Activated naive CD4-positive, alpha-beta T cell treated with anti-CD3 and anti-CD28 coated beads for 36 hours (primary cell): Measurements from ENCODE around the gene TMEM201. TPM values are rescaled to one million over a fixed set of nuclear protein-coding genes. Genes with fewer than 3 reads are reported as not detected.
"Not testable (repeated sequence)": the region's sequence is repeated elsewhere in the genome, so short reads cannot be mapped to it uniquely, and the experiment has no call there.

Source experiments
- CTCF ChIA-PET: fragments of 350-600 bp; sonication (Branson Sonifier 250); formaldehyde crosslinking; loops from one replicate; lab custom pipeline; 2021; ENCODE audit warnings: antibody characterized with exemption; lab: Charles Lee
- DNase-seq: peaks from one replicate; pipeline ENCODE4 v3.0.0-alpha.2; 2020
- H3K27ac Mint-ChIP-seq: one replicate; pipeline ENCODE4 v1.8.0; 2021; ENCODE audit warnings: mild to moderate bottlenecking, mixed read lengths
- H3K27me3 Mint-ChIP-seq: one replicate; pipeline ENCODE4 v1.8.0; 2021; ENCODE audit warnings: low read depth, mixed read lengths
- H3K36me3 Mint-ChIP-seq: one replicate; pipeline ENCODE4 v1.8.0; 2021; ENCODE audit warnings: low read depth, mixed read lengths
- H3K4me1 Mint-ChIP-seq: one replicate; pipeline ENCODE4 v1.8.0; 2021; ENCODE audit warnings: low read depth, mixed read lengths
- H3K4me3 Mint-ChIP-seq: one replicate; pipeline ENCODE4 v1.8.0; 2021; ENCODE audit warnings: mild to moderate bottlenecking, moderate library complexity, mixed read lengths
- H3K9me3 Mint-ChIP-seq: one replicate; pipeline ENCODE4 v1.8.0; 2021; ENCODE audit warnings: mixed read lengths
- intact Hi-C: fragments of 100-400 bp; cut with micrococcal nuclease; formaldehyde crosslinking; loops from one replicate; pipeline ENCODE4 v1.15.1; 2023
- total RNA-seq, 2 experiments: library from RNA; stranded (reverse); gene quantifications; one replicate each; pipeline ENCODE4 v1.2.3, GENCODE V29; 2021

Gene TMEM201
- total RNA-seq, 2 experiments from 2014 or later = 9.1 to 9.8 TPM

DNA sequence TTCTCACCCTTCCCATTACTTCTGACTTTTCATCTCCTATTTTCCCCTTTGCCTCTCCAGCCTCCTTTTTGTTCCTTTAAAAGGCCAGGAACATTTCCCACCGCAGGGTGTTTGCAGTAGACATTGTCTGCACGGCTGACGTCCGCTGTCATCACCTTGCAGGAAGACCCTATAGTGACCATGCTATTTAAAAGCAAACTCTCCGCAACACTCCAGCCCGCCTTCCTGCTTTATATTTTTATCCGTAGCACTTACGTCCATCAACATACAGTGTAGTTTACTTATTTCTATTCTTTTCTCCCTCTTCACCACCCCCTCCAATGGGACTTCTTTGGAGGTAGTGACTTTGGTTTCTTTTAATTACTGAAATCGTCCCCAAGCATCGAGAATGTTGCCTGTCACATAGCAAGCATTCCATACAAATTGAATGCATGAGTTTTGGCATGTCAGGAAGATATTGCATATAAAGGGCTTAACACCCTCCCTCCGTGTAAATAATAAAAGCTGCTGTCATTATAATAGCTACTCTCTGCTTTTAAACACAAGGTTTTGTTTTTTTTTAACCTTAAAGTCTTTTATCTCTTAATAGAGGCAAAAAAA, 29.7 kb upstream of the TMEM201 start:
- Mint-ChIP-seq H3K36me3 (peaks cover 19% of the 10 kb centered on the region), H3K4me1 (peaks cover 29% of the 10 kb centered on the region), H3K9me3 (no peaks in the 10 kb centered on the region), H3K27me3 (no peaks in the 10 kb centered on the region), H3K27ac (no peak overlapping the region), H3K4me3 (no peak overlapping the region)
- intact Hi-C loops = no loop called here
- no peak for DNase-seq
- CTCF ChIA-PET = interaction anchor here (1.1 kb wide), 2 partner anchors 29 to 63 kb away, joined by 3 to 4 read pairs; no protein-coding TSS in a partner anchor

DNA sequence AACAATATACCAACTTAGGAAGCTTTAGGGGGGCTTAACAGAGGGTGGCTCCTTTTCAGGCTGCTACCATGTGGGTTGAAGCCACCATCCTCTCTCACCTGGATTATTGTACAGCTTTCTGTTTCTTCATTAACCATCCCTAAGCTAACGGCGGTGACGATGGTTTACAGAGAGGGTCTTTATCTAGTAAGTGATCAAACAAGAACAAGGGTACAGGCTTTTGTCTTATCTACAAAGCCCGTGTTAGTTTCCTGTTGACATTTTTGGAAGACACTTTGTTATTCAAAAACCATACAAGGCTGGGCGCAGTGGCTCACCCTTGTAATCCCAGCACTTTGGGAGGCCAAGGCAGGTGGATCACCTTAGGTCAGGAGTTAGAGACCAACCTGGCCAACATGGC, 29.0 kb upstream of the TMEM201 start:
- CTCF ChIA-PET = interaction anchor here (1.1 kb wide), 2 partner anchors 28 to 64 kb away, joined by 3 to 4 read pairs; no protein-coding TSS in a partner anchor
- peaks cover 29% of the 10 kb centered on the region for H3K4me1 Mint-ChIP-seq

DNA sequence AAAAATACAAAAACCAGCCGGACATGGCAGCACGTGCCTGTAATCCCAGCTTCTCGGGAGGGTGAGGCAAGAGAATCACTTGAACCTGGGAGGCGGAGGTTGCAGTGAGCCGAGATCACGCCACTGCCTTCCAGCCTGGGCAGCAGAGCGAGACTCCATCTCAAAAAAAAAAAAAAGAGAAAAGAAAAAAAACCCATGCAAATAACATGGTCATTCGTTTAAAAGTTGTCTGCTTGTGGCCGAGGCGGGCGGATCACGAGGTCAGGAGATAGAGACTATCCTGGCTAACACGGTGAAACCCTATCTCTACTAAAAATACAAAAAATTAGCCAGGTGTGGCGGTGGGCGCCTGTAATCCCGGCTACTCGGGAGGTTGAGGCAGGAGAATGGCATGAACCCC, 28.6 kb upstream of the TMEM201 start:
- H3K27ac Mint-ChIP-seq, H3K4me3 Mint-ChIP-seq, H3K9me3 Mint-ChIP-seq, H3K27me3 Mint-ChIP-seq, DNase-seq, intact Hi-C loops: not testable (repeated sequence)
- Mint-ChIP-seq H3K36me3 (peaks cover 19% of the 10 kb centered on the region), H3K4me1 (peaks cover 29% of the 10 kb centered on the region)
- CTCF ChIA-PET = interaction anchor here (1.1 kb wide), 1 partner anchor 28 kb away, joined by 4 read pairs; no protein-coding TSS in a partner anchor

More for the DNA sequence above, 29.0 kb upstream of the TMEM201 start:
- no peak overlapping the region for H3K27ac Mint-ChIP-seq
- H3K9me3 Mint-ChIP-seq = no peaks in the 10 kb centered on the region
- H3K36me3 Mint-ChIP-seq = peaks cover 19% of the 10 kb centered on the region
- no peak for DNase-seq
- H3K27me3 Mint-ChIP-seq = no peaks in the 10 kb centered on the region
- intact Hi-C loops = no loop called here
- H3K4me3 Mint-ChIP-seq = no peak overlapping the region

DNA sequence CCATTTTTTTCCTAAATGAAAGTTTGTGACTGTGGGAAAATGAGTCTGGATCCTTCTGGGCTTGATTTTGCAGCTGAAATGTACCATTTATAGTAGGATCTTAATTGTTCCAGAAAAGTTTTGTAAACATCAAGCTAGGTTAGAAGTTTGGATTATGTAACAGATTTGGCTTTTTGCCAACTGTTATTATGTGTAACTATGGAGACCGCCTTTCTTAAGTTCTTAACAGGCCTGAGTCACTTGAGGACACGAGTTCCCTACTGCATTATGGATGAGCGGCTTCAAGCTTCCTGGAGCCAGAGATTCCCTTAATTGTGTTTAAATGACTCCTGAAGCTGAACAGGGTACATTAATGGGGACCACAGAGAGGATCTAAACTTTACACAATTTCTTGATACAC, 27.3 kb upstream of the TMEM201 start:
- H3K36me3 Mint-ChIP-seq = peaks cover 7% of the 10 kb centered on the region
- no peaks in the 10 kb centered on the region for H3K9me3 Mint-ChIP-seq
- H3K27ac Mint-ChIP-seq = no peak overlapping the region
- no peak overlapping the region for H3K4me3 Mint-ChIP-seq
- H3K27me3 Mint-ChIP-seq = no peaks in the 10 kb centered on the region
- DNase-seq = no peak
- CTCF ChIA-PET = no interaction called here
- H3K4me1 Mint-ChIP-seq = peaks cover 26% of the 10 kb centered on the region
- intact Hi-C loops = no loop called here

DNA sequence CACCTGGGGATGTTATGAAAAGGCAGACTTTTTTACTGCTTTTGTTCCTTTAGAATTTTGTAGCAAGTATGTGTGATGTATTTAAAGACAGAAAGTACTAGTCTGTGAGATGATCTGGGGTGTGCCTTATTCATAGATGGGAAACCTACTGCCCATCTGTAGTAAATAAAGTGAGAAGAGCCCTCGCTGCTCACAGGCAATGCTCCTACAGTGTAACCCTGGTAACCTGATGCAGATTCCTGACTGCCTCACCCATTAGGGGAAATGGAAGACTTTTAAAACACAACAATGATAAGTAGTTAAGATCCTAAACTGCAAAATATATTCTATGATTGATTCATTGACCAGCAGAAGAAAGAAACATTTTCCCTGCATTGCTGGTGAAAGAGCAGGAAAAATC, 19.4 kb upstream of the TMEM201 start:
- CTCF ChIA-PET = no interaction called here
- Mint-ChIP-seq H3K36me3 (peaks cover 18% of the 10 kb centered on the region), H3K27ac (no peak overlapping the region), H3K27me3 (no peaks in the 10 kb centered on the region), H3K4me1 (no peaks in the 10 kb centered on the region), H3K4me3 (no peak overlapping the region), H3K9me3 (no peaks in the 10 kb centered on the region)
- DNase-seq = no peak
- intact Hi-C loops = no loop called here

DNA sequence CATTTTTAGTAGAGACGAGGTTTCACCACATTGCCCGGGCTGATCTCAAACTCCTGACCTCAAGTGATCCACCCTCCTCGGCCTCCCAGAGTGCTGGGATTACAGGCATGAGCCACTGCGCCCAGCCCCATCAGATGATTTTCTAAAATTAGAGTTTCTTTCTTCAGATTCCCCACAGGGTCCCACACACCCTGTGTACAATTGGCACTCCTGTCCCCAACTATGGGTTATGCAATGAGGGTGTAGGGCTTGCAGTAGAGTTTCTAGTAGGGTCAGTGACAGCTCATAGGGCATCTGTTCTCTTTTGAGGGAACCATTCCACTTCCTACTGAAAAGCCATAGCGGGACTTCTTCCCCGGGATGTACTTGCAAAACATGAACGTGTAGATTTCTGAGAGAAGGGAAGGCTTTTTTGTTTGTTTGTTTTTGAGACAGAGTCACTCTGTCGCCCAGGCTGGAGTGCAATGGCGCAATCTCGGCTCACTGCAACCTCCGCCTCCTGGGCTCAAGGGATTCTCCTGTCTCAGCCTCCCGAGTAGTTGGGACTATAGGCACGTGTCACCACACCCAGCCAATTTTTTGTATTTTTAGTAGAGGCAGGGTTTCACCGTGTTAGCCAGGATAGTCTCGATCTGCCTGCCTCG, 17.7 kb upstream of the TMEM201 start:
- H3K27ac Mint-ChIP-seq, intact Hi-C loops, H3K9me3 Mint-ChIP-seq, H3K4me3 Mint-ChIP-seq, H3K27me3 Mint-ChIP-seq, DNase-seq, H3K4me1 Mint-ChIP-seq: not testable (repeated sequence)
- CTCF ChIA-PET = interaction anchor here (1.6 to 3.9 kb wide), 2 partner anchors 76 to 283 kb away, joined by 3 to 25 read pairs; no protein-coding TSS in a partner anchor
- H3K36me3 Mint-ChIP-seq = peaks cover 20% of the 10 kb centered on the region

DNA sequence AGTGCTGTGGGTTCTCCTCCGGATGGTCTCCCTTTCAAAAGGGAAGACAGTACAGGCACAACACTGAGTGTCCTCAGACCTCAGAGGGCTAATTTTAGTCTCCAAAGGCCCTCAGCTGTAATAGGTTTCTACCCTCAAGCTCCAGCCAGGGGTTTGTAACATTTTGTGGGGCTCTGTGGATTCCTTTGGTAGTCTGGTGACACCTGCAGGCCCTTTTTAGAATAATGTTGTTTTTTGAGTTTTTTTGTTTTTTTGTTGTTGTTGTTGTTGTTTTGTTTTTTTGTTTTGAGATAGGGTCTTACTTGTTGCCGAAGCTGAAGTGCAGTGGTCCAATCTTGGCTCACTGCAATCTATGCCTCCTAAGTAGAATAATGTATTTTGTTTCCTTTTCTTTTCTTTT, 15.0 kb upstream of the TMEM201 start:
- Mint-ChIP-seq H3K4me1 (no peaks in the 10 kb centered on the region), H3K27me3 (no peaks in the 10 kb centered on the region), H3K9me3 (no peaks in the 10 kb centered on the region), H3K36me3 (peaks cover 22% of the 10 kb centered on the region), H3K27ac (no peak overlapping the region), H3K4me3 (no peak overlapping the region)
- CTCF ChIA-PET = interaction anchor here (0.7 to 3.9 kb wide), 4 partner anchors 11 to 109 kb away, joined by 3 to 25 read pairs (median 8); no protein-coding TSS in a partner anchor
- intact Hi-C loops = loop anchor here (1.0 kb wide), 1 partner anchor 78 kb away; no protein-coding TSS in a partner anchor
- DNase-seq = no peak

DNA sequence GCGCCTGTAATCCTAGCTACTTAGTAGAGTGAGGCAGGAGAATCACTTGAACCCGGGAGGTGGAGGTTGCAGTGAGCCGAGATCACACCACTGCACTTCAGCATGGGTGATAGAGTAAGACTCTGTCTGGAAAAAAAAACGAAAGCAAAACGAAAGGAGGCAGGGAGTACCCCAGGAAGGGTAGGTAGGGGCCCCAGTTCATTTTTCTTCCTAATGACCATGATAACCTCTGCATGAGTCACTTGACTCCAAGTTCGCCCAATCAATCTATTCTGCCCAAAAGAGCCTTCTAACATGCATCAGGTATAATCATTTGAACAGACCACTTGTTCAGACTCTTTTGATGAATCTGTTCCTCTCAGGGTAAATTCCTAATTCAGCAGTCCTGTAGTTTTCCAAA, 13.2 kb upstream of the TMEM201 start:
- Mint-ChIP-seq H3K27ac (no peak overlapping the region), H3K4me1 (no peaks in the 10 kb centered on the region), H3K27me3 (no peaks in the 10 kb centered on the region), H3K9me3 (no peaks in the 10 kb centered on the region), H3K4me3 (no peak overlapping the region), H3K36me3 (peaks cover 24% of the 10 kb centered on the region)
- CTCF ChIA-PET = no interaction called here
- DNase-seq = no peak
- intact Hi-C loops = no loop called here

DNA sequence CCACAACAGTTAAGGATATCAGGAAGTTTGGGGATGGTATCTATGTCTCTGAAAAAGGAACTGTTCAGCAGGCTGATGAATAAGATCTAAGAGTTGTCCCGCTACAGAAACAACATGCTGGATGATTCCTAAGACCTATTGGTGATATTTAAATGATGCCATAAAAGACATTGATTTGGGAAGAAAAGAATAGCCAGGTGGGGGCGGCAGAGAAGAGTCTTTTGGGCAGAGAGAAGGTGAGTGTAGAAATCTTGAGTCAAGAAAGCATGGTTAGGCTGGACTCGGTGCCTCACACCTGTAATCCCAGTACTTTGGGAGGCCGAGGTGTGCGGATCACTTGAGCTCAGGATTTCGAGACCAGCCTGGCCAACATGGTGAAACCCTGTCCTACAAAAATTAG, 11.8 kb upstream of the TMEM201 start:
- Mint-ChIP-seq H3K4me1 (no peaks in the 10 kb centered on the region), H3K27ac (no peak overlapping the region), H3K4me3 (no peak overlapping the region), H3K36me3 (peaks cover 23% of the 10 kb centered on the region), H3K27me3 (no peaks in the 10 kb centered on the region), H3K9me3 (no peaks in the 10 kb centered on the region)
- DNase-seq = no peak
- CTCF ChIA-PET = no interaction called here
- intact Hi-C loops = no loop called here

DNA sequence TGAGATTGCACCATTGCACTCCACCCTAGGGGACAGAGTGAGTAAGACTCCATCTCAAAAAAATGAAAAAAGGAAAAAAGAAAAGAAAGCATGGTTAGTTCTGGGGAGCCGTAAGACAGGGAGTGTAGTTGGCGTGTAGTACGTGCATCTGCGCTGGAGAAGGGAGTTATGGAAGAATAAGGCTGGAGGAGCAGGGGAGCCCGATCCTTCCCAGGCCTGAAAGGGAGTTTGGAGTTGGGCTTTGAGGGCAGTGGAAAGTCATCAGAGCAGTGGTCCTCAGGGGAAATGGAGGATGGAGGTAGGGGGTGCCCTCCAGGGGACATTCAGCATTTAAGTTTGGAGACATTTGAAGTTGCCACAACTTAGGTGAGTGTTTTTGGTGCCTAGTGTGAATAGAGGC, 11.3 kb upstream of the TMEM201 start:
- H3K4me3 Mint-ChIP-seq = no peak overlapping the region
- intact Hi-C loops = no loop called here
- no peaks in the 10 kb centered on the region for H3K4me1 Mint-ChIP-seq
- H3K9me3 Mint-ChIP-seq = no peaks in the 10 kb centered on the region
- no peak for DNase-seq
- H3K27ac Mint-ChIP-seq = no peak overlapping the region
- CTCF ChIA-PET = no interaction called here
- H3K27me3 Mint-ChIP-seq = no peaks in the 10 kb centered on the region
- H3K36me3 Mint-ChIP-seq = peaks cover 27% of the 10 kb centered on the region

DNA sequence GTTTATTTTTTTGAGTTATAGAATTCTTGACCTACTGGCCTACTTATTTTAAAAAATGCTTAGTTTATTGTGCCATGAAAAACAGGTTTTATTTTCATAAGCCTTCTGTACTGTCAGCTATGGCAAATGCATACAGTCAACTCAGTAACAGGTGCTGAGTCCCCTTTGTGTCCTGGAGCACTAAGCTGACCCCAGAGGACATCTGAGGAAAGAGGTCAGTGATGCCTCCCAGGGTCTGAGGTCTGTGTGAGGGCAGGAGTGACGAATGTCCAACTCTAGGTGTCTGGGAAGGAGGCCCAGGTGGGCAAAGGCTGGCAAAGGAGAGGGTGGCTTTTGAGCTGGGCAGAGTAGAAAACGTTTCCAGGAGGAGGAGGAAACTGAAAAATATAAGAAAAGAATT, 7.8 kb upstream of the TMEM201 start:
- intact Hi-C loops = no loop called here

DNA sequence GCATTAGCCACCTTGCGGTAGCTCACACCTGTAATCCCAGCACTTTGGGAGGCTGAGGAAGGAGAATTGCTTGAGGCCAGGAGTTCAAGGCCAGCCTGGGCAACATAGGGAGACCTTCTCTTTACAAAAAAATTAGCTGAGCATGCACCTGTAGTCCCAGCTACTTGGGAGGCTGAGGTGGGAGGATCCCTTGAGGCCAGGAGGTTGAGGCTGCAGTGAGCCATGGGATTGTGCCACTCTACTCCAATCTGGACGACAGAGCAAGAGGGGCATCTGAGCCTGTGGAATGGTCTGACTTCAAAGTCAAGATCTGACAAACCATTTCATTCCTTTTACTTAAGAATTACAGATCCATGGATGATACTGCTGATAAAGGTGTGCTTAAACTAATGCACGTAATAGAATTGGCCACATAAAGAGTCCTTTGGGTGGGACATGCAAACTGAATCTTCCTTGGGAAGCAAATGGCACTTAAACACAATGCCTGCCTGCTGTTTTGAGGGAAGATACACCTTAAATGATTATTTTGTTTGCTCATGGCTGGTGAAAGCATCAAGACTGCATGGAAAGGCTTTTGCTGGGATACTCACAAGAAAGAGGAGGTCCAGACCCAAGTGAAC, 2.5 kb upstream of the TMEM201 start:
- CTCF ChIA-PET = interaction anchor here (0.6 to 1.2 kb wide), 3 partner anchors 40 to 366 kb away, joined by 3 to 5 read pairs (median 3); no protein-coding TSS in a partner anchor
- intact Hi-C loops = loop anchor here (5.0 kb wide), 2 partner anchors 49 to 326 kb away; partner anchors contain the start of genes CTNNBIP1 and SLC25A33
- no peak overlapping the region for H3K4me3 Mint-ChIP-seq
- peaks cover 14% of the 10 kb centered on the region for H3K36me3 Mint-ChIP-seq
- no peaks in the 10 kb centered on the region for H3K27me3 Mint-ChIP-seq
- H3K4me1 Mint-ChIP-seq = peaks cover 18% of the 10 kb centered on the region
- no peak for DNase-seq
- no peak overlapping the region for H3K27ac Mint-ChIP-seq
- no peaks in the 10 kb centered on the region for H3K9me3 Mint-ChIP-seq

More for the DNA sequence above, 7.8 kb upstream of the TMEM201 start:
- Mint-ChIP-seq H3K4me1 (no peaks in the 10 kb centered on the region), H3K36me3 (peaks cover 21% of the 10 kb centered on the region), H3K4me3 (no peak overlapping the region), H3K27ac (no peak overlapping the region), H3K27me3 (no peaks in the 10 kb centered on the region), H3K9me3 (no peaks in the 10 kb centered on the region)
- DNase-seq = no peak
- CTCF ChIA-PET = interaction anchor here (0.6 to 1.0 kb wide), 3 partner anchors 15 to 314 kb away, joined by 3 to 5 read pairs (median 3); no protein-coding TSS in a partner anchor
